ENCODE results near the gene SLC22A14.

GRCh38 chr3:38362825-38363224 is 80.7 kb downstream of the SLC22A14 start:
- TF ChIP-seq POLR2A (IDR thresholded peaks at IDR 0.05; ENCODE audit: low read depth) (no peak), CTCF (IDR thresholded peaks at IDR 0.05) (no peak)
